GM12873 (cell line): ENCODE measurements around the gene DOK7.

Experiments
- TF ChIP-seq, protein P1 (sequence below): IDR thresholded peaks from 2 replicates; pipeline ENCODE4 v1.5.1; 2012; ENCODE audit warnings: low read depth, mild to moderate bottlenecking, moderate library complexity, low read length, control low read depth; ENCODE audit not compliant: insufficient read depth; ENCODE audit errors: missing control alignments

Gene DOK7

DNA sequence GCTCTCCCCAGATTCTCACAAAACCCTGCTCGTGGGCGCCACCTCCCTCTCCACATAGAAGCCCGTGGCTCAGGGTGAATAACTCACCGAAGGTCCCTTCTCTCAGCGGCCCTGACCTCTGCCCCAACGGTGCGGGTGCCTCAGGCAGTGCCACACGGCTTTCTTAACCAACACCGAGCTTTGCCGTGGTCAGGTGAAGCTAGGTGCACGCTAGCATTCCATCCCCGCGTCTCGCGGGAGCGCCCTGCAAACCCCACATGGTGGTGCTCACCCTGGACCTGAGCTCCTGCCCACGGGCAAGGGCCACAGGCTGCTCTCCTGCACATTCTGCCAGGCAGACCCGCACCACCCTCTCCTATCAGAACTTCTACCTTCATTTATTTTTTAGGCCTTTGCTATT, 50.7 kb downstream of the DOK7 start:
- TF ChIP-seq, protein P1, sequence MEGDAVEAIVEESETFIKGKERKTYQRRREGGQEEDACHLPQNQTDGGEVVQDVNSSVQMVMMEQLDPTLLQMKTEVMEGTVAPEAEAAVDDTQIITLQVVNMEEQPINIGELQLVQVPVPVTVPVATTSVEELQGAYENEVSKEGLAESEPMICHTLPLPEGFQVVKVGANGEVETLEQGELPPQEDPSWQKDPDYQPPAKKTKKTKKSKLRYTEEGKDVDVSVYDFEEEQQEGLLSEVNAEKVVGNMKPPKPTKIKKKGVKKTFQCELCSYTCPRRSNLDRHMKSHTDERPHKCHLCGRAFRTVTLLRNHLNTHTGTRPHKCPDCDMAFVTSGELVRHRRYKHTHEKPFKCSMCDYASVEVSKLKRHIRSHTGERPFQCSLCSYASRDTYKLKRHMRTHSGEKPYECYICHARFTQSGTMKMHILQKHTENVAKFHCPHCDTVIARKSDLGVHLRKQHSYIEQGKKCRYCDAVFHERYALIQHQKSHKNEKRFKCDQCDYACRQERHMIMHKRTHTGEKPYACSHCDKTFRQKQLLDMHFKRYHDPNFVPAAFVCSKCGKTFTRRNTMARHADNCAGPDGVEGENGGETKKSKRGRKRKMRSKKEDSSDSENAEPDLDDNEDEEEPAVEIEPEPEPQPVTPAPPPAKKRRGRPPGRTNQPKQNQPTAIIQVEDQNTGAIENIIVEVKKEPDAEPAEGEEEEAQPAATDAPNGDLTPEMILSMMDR, result no peak

DNA sequence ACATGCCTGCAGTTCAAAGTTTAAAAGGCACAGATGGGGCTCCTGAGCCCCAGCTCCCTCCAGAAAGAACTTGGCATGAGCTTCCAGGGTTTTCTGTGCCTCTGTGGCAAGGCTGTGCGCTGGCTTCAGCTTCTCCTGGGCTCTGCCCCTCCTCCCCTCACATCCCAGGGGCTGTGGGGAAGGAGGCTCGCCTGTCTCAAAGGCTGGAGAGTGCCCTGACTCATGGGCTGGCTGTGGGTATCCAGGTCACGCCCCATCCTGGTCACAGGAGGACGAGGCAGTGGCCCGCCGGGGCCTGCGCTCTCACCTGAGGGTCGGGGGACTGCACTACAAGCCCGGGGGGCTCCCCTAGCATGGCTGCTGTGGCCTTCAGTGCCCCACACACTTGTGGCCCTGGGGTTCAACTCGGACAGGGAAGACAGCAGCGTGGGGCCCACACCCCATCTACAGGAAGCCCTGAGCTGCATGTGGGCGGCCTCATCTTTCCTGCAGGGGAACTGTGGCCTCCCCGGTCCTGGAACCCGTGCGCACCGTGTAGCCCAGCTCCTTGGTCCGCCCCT, 51.2 kb downstream of the DOK7 start:
- TF ChIP-seq, protein P1, result no peak

DNA sequence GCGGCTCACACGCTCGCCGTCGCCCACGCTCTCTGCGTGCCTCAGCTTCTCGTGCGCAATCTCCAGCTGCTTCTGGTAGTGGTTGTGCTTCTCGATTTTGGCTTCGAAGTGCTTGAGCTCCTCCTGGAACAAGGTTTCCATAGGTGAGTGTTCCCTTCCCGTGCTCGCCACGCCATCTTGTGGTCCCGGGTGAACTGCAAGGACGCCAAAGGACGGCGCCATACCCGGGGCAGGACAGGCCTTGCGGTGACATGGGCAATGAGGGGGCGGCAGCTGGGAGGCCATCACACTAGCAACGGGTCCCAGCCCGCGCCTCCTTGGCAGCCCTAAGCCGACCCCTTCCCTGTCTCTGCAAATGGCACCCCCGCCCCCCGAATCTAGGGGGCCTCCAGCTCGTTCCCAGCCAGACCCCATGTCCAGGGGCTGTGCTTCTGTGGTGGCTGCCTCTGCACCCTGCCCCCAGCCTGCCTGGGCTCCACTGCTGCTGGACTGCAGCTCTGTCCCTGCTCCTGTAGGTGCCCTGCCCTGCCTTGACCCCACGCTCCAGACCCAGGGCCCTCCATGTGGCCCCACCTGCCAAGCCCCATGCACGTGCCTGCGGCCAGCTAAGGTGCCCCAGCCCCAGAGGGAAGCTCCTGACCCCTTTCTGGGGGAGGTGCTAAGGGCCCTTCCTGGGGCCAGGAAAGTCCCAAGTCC, 51.8 kb downstream of the DOK7 start:
- TF ChIP-seq, protein P1, result no peak

DNA sequence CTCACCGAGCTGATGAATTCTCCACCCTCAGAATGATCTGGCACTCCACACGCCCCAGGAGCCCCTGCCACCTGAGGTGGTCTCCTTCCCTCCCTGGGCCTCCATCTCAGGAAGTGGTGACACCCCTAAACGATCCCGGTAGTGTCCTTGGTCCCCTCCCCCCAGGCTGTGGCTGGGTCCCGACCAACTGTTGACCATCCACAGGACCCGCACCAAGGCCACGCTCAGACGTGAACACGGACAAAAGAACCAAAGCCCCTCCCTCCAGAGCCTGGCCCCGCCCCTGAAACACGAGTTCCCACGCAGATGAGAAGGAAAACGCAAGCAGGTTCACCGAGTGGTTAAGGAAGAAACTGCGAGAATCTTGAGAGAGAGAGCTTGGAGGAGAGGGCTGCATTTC, 52.5 kb downstream of the DOK7 start:
- TF ChIP-seq, protein P1, result no peak

DNA sequence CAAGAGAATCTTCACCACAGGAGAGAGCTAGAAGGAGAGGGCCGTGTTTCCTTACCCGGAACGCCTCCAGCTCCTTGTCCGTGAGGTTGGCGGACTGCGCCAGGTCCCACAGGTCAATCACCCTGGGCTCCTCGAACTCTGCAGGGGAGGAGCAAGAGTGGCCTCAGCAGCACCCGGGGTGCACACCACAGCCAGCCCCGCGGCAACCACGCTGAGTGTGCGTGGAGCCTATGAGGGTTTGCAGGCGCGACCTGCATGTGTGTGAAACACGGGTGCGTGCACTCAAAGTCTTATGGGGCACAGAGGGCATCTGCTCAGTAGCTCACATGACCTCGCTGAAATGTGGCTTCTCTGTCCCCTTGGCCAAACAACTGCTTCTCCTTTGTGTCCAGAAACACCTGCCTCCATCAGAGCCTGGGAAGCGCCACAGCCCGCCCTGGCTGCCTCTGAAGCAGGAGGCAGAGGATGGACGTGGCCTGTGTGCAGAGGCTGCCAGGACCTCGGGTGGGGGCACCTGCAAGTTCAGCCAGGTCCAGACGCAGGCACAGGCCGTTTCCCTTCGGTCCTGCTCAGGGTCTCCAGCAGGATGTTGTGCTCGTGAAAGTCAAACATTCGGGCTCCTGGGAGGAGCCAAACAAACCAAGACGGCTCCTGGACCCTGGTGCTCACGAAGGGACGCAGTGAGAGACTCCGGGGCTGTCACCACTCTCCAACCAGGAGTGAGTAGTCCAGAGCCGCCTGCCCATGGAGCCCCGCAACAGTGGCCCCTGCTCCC, 53.1 kb downstream of the DOK7 start:
- TF ChIP-seq, protein P1, result no peak

DNA sequence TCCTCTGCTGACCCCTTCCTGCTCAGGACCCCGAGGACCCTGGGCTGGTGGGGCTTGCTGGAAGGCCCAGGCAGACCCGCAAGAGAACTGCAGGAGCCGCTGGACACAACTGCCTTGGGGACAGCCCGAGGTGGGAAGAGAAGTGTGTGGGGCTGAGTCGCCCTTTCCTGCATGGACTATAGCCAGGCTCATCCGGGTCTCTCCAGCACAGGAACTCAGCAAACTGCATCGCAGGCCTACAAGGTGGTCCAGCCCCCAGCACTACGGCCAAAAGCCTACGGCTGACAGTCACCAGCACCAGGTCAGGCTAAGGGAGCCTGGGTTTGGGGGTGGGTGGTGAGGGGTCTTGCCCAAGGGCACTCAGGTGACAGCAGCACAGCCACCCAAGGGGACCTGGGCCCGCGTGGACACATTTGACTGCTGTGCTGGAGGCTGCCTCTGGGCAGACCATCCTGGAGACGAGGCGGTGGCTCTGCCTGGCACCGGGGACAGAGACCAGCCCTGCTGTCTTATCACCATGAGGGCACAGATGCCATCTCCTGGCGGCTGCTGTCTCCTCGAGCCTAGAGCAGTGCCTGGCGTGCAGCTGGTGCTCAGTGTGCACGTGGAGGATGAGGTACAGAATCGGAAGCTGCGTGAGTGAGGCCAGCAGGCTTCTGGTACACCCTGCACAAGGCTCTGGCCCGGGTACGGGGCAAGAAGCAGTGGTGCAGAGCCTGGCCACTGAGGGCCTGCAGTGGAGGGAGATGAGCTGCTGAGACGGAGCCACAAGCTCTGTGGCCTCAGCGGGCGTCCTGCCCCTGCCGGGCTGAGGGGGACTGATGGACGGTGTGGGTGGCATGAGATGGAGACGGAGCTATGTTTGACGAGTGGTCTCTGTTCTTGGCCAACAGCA, 54.0 kb downstream of the DOK7 start:
- TF ChIP-seq, protein P1, result no peak
